ENCODE results near the gene ARHGAP26. TPM values are rescaled to one million over a fixed set of nuclear protein-coding genes. Genes with fewer than 3 reads are reported as not detected.

The ARHGAP26 gene
- polyA plus RNA-seq, 3 donors = 26.5 to 56.8 (median 28.7) TPM

- no peak overlapping the region for H3K27ac Mint-ChIP-seq
- no peaks in the 10 kb centered on the region for H3K9me3 Mint-ChIP-seq
Measured at GRCh38 chr5:143134900-143135299, 364.7 kb downstream of the ARHGAP26 start.

DNA sequence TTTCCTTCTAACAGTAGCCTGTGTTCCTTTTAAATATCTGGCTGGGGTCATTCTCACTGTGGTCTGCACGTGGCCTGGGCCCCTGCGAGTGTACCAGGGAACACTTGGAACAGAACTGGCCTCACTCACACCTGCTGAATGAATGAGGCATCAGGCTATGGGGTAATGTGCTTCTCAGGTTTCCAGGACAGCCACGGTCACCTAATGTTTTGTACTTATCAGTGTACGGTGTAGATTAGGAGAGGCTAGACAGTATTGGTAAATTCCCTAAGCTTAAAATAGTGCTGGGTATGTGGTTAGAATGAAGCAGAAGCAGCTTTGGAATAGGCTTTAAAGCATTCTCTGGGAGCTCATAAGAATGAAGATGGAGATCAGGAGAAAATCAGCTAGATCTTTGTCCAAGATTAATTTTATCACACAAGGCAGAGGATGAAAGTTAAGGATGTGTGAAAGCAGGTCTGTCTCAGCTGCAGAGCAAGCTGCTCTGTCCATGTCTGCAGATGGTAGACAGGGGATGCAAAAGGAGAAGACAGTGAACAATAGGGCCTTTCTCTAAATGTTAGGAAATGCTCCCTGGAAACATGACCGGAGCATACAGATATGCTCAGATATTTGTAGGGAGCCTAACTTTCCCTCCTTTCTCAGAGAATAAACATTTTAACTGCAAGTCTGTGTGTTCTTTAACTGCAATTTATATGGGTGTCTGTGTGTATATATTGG is 365.8 kb downstream of the ARHGAP26 start:
- Mint-ChIP-seq H3K9me3 (no peaks in the 10 kb centered on the region), H3K27me3 (ENCODE audit: low read depth in 3 of 3) (peaks cover 0 to 2% (median 0%) of the 10 kb centered on the region in 3 donors), H3K4me3 (no peak overlapping the region), H3K4me1 (peaks cover 7% of the 10 kb centered on the region), H3K36me3 (peaks cover 83 to 84% of the 10 kb centered on the region in 2 donors), H3K27ac (peak overlapping the region in 2 of 7 donors; percentile 12 to 43)
- Histone ChIP-seq H4K20me1 (ENCODE audit: insufficient read depth, low read length) (peaks cover 94% of the 10 kb centered on the region), H3K9ac (ENCODE audit: insufficient read depth, low read length, poor library complexity, severe bottlenecking) (no peak overlapping the region), H3K4me1 (ENCODE audit: control insufficient read depth in 1 of 2, insufficient read depth in 2 of 2, low read length in 2 of 2) (peaks cover 4% of the 10 kb centered on the region in 2 donors), H3K36me3 (replicated peaks in 1 of 2; ENCODE audit: control insufficient read depth in 1 of 2, insufficient read depth in 2 of 2, low read length in 2 of 2) (peaks cover 59 to 95% of the 10 kb centered on the region in 2 donors), H3K4me2 (replicated peaks; ENCODE audit: extremely low read depth, low read length, poor library complexity, severe bottlenecking) (no peak overlapping the region), H3K27me3 (ENCODE audit: control insufficient read depth in 2 of 2, insufficient read depth in 2 of 2, low read length in 2 of 2) (no peaks in the 10 kb centered on the region), H3K79me2 (ENCODE audit: insufficient read depth, low read length) (no peaks in the 10 kb centered on the region), H2AFZ (ENCODE audit: insufficient read depth, low read depth, low read length, poor library complexity, severe bottlenecking) (no peak overlapping the region), H3K27ac (ENCODE audit: low read depth in 1 of 2, low read length in 2 of 2) (no peak overlapping the region), H3K4me3 (replicated peaks in 1 of 3; ENCODE audit: low read depth in 2 of 3, low read length in 3 of 3) (no peak overlapping the region), H3K9me3 (replicated peaks in 1 of 2; ENCODE audit: control insufficient read depth in 1 of 2, insufficient read depth in 1 of 2, low read length in 2 of 2) (no peaks in the 10 kb centered on the region)
- TF ChIP-seq, protein P1, sequence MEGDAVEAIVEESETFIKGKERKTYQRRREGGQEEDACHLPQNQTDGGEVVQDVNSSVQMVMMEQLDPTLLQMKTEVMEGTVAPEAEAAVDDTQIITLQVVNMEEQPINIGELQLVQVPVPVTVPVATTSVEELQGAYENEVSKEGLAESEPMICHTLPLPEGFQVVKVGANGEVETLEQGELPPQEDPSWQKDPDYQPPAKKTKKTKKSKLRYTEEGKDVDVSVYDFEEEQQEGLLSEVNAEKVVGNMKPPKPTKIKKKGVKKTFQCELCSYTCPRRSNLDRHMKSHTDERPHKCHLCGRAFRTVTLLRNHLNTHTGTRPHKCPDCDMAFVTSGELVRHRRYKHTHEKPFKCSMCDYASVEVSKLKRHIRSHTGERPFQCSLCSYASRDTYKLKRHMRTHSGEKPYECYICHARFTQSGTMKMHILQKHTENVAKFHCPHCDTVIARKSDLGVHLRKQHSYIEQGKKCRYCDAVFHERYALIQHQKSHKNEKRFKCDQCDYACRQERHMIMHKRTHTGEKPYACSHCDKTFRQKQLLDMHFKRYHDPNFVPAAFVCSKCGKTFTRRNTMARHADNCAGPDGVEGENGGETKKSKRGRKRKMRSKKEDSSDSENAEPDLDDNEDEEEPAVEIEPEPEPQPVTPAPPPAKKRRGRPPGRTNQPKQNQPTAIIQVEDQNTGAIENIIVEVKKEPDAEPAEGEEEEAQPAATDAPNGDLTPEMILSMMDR (IDR thresholded peaks at IDR 0.05) = no peak
- no peak for DNase-seq
- WGBS (ENCODE audit: insufficient coverage) = 82% methylated on average over 2 of the region's 5 CpGs
- intact Hi-C loops (cut with micrococcal nuclease) = no loop called here

More at GRCh38 chr5:143134900-143135299, 364.7 kb downstream of the ARHGAP26 start:
- peaks cover 79 to 84% of the 10 kb centered on the region in 2 donors for H3K36me3 Mint-ChIP-seq
- Histone ChIP-seq H3K79me2 (ENCODE audit: insufficient read depth, low read length) (no peaks in the 10 kb centered on the region), H3K36me3 (replicated peaks in 1 of 2; ENCODE audit: control insufficient read depth in 1 of 2, insufficient read depth in 2 of 2, low read length in 2 of 2) (peaks cover 57 to 98% of the 10 kb centered on the region in 2 donors), H3K4me2 (replicated peaks; ENCODE audit: extremely low read depth, low read length, poor library complexity, severe bottlenecking) (no peak overlapping the region), H3K4me1 (ENCODE audit: control insufficient read depth in 1 of 2, insufficient read depth in 2 of 2, low read length in 2 of 2) (no peaks in the 10 kb centered on the region), H4K20me1 (ENCODE audit: insufficient read depth, low read length) (peaks cover 94% of the 10 kb centered on the region), H3K27ac (ENCODE audit: low read depth in 1 of 2, low read length in 2 of 2) (no peak overlapping the region), H3K9ac (ENCODE audit: insufficient read depth, low read length, poor library complexity, severe bottlenecking) (no peak overlapping the region), H3K4me3 (replicated peaks in 1 of 3; ENCODE audit: low read depth in 2 of 3, low read length in 3 of 3) (no peak overlapping the region), H2AFZ (ENCODE audit: insufficient read depth, low read depth, low read length, poor library complexity, severe bottlenecking) (no peak overlapping the region), H3K9me3 (replicated peaks in 1 of 2; ENCODE audit: control insufficient read depth in 1 of 2, insufficient read depth in 1 of 2, low read length in 2 of 2) (no peaks in the 10 kb centered on the region), H3K27me3 (ENCODE audit: control insufficient read depth in 2 of 2, insufficient read depth in 2 of 2, low read length in 2 of 2) (no peaks in the 10 kb centered on the region)
- no peak for DNase-seq
- WGBS (ENCODE audit: insufficient coverage) = no CpG with 5 or more reads among the region's 4 CpGs
- H3K4me1 Mint-ChIP-seq = no peaks in the 10 kb centered on the region
- TF ChIP-seq, protein P1 (IDR thresholded peaks at IDR 0.05) = no peak
- H3K4me3 Mint-ChIP-seq = no peak overlapping the region
- peaks cover 0 to 2% (median 0%) of the 10 kb centered on the region in 3 donors for H3K27me3 Mint-ChIP-seq (ENCODE audit: low read depth in 3 of 3)
- intact Hi-C loops (cut with micrococcal nuclease) = no loop called here
